Suppressor macrophage treated with lipopolysaccharide for 4 hours (primary cell): Measurements from ENCODE around the gene TCF23.
"Not testable (repeated sequence)": the region's sequence is repeated elsewhere in the genome, so short reads cannot be mapped to it uniquely, and the experiment has no call there.

Experiments used
- DNase-seq: peaks from one replicate; pipeline ENCODE4 v3.0.0-alpha.2; 2020

Gene TCF23

DNA sequence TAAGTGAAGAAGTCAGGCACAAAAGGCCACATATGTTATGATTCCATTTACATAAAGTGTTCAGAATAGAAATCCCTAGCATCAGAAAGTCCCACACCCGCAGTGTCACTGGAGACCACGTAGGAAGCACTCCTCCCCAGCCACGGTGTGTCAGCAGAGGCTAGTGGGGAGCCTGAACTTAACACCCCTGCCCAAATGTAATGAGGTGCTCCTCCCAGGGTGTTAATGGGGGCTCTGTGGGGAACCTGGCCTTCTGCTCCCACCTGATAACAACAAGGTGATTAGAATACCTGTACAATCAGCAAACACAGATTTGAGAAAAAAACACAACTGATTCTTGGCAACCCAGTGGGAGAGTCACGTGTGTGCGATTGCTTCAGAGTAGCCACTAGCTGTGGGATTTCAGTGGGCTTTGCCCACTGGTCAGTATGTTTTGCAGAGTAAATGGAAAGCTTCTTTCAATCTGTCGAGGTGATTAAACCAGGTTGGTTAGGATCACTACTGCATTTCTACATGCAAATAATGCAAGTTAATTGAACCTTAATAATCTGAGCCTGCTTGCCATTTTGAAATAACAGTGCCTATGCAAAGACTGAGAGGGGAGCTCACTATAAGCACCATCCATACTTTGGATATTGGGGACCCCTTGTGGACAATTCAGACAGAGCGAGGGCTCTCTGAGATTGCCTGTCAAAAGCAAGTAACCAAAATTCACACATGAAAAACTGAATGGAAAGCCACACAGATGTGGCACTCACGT is 42.4 kb downstream of the TCF23 start:
- DNase-seq, result peak; percentile 73

GRCh38 chr2:27194538-27195354 is 45.9 kb downstream of the TCF23 start:
- DNase-seq, result no peak

GRCh38 chr2:27195799-27196198 is 47.0 kb downstream of the TCF23 start:
- not testable (repeated sequence) for DNase-seq

DNA sequence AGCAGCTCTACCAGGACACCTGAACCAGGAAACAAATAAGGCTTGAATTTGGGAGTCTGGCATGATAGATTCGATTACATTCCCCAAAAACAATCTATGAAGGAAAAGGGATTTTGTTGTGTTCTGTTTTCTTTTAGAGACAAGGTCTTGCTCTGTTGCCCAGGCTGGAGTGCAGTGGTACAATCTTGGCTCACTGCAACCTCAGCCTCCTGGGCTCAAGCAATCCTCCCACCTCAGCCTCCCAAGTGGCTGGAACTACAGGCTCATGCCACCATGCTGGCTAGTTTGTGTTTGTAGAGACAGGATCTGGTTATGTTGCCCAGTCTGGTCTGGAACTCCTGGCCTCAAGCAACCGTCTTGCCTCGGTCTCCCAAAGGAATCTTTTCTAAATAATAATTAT is 49.3 kb downstream of the TCF23 start:
- not testable (repeated sequence) for DNase-seq

- DNase-seq, result no peak
Observed at GRCh38 chr2:27198627-27199026, 49.8 kb downstream of the TCF23 start.

GRCh38 chr2:27199241-27199640 is 50.4 kb downstream of the TCF23 start:
- DNase-seq, result no peak

DNA sequence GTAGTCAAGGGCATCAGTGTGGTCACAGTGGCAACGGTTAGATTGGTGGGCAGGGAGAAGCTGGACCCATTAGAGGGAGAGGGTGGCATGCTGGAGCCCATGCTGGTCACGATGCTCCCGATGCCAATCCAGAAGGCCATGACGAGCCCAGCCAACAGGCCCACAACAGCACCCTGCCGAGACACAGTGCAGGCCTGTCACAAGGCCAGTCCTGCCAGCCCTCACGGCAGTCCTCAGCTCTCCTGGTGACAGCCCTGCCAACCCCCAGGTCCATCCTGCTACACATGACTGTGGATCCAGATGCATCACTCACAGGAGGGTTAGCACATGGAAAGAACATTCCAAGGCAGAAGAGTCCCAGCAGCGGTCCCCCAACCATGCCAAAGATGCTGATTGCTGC is 52.9 kb downstream of the TCF23 start:
- no peak for DNase-seq

DNA sequence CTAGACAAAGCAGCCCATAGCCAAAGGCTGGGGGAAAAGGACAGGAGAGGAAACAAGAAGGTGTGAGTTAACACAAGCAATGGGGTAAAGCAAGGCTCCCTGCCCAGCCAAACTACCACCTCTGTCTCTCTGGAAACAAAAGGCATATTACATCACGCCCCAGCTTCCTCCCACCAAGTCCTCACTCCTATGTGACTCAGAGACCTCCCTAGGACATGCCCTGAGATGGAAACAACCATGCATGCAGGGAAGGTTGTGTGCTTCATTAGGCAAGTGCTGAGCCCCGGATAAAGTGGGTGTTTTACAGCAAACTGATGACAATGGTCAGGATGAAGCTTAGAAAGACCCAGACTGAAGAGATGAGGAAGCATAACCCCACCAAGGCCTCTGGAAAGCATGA is 54.0 kb downstream of the TCF23 start:
- peak; percentile 77 for DNase-seq

- DNase-seq, result no peak
Observed at GRCh38 chr2:27203741-27204140, 54.9 kb downstream of the TCF23 start.

GRCh38 chr2:27204566-27204965 is 55.8 kb downstream of the TCF23 start:
- DNase-seq, result no peak

GRCh38 chr2:27205206-27205605 is 56.4 kb downstream of the TCF23 start:
- no peak for DNase-seq

DNA sequence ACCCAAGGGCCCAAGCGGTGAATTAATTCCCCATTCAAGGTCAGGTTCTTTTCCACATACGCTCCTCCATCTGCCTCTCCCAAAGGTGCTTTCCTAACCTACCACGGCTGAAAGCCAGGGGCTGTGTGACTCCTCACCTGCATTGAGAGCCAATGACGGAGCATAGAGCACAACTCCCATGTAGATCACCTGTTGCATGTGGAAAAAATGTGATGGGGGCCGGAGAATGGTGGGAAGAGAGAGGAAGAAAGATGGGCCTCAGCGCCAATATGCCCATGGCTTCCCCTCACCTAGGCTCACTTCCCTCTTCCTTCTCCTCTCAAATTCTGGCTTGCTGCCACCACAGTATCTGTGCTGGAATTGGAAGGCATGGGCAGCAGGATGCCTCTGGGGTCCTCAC is 57.5 kb downstream of the TCF23 start:
- no peak for DNase-seq
